OCI-LY3 (cell line): ENCODE data around the gene GPR84.
"Not testable (repeated sequence)": the region's sequence is repeated elsewhere in the genome, so short reads cannot be mapped to it uniquely, and the experiment has no call there.

ENCODE experiments used
- EZH2phosphoT487 ChIP-seq: fragments of 200-600 bp; shearing (Covaris generic); IDR thresholded peaks from 2 replicates; pipeline ENCODE4 v1.6.1; 2018; ENCODE audit warnings: antibody characterized with exemption, mixed run types, low read depth
- TF ChIP-seq, protein P1 (sequence below): fragments of 200-600, 300-600 bp; sonication (generic); IDR thresholded peaks from 2 replicates; pipeline ENCODE4 v1.5.1; 2014; ENCODE audit warnings: antibody characterized with exemption, low read length, low read depth

DNA sequence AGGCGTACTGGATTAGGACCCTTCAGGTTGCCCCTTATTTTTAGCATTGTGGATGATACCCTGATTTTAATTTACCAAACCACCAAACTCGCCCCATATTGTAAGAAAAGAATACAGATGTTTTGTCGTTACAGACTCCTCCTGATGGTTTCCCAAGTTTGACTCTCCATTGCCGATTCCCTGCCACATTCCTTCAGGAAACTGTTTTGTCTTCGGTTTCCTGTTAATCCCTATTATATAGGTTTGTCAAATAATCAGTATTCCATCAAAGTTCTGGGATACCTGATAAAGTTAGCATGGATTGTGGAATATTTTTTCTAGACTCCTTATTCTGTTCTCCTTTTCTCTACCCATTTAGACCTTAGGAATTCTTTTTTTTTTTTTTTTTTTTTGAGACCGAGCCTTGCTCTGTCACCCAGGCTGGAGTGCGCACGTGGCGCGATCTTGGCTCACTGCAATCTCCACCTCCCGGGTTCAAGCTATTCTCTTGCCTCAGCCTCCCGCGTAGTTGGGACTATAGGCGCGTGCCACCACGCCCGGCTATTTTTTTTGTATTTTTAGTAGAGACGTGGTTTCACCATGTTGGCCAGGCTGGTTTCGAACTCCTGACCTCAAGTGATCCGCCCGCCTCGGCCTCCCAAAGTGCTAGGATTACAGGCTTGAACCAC, 38.7 kb downstream of the GPR84 start:
- TF ChIP-seq, protein P1, sequence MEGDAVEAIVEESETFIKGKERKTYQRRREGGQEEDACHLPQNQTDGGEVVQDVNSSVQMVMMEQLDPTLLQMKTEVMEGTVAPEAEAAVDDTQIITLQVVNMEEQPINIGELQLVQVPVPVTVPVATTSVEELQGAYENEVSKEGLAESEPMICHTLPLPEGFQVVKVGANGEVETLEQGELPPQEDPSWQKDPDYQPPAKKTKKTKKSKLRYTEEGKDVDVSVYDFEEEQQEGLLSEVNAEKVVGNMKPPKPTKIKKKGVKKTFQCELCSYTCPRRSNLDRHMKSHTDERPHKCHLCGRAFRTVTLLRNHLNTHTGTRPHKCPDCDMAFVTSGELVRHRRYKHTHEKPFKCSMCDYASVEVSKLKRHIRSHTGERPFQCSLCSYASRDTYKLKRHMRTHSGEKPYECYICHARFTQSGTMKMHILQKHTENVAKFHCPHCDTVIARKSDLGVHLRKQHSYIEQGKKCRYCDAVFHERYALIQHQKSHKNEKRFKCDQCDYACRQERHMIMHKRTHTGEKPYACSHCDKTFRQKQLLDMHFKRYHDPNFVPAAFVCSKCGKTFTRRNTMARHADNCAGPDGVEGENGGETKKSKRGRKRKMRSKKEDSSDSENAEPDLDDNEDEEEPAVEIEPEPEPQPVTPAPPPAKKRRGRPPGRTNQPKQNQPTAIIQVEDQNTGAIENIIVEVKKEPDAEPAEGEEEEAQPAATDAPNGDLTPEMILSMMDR = not testable (repeated sequence)
- TF ChIP-seq EZH2phosphoT487 = not testable (repeated sequence)
